A673 (cell line): ENCODE data around the gene HYDIN. TPM values are rescaled to one million over a fixed set of nuclear protein-coding genes. Genes with fewer than 3 reads are reported as not detected.

Source experiments
- BruUV-seq: library from RNA; stranded (reverse); fragments of 400-500 nt; replicated peaks from 2 replicates; lab custom pipeline; 2021; lab: Mats Ljungman, UMichigan
- CTCF ChIA-PET: fragments of 300-600 bp; sonication (Branson Sonifier 250); formaldehyde crosslinking; loops from one replicate; lab custom pipeline; 2022; ENCODE audit warnings: antibody characterized with exemption; lab: Charles Lee
- POLR2A ChIA-PET: fragments of 300-600 bp; sonication (Branson Sonifier 250); formaldehyde crosslinking; loops from one replicate; lab custom pipeline; 2022; ENCODE audit warnings: antibody characterized with exemption; ENCODE audit not compliant: low non-redundant PET; lab: Charles Lee
- DNase-seq: peaks from one replicate; pipeline ENCODE4 v3.0.0-alpha.2; 2015; ENCODE audit warnings: low spot score
- H3K27ac ChIP-seq: fragments of 200-600 bp; sonication (generic); 2 replicates; pipeline ENCODE4 v1.5.1; 2016; ENCODE audit warnings: mixed run types, low read depth, mild to moderate bottlenecking, mixed read lengths, antibody characterized with exemption, low read length; ENCODE audit not compliant: poor library complexity, severe bottlenecking
- H3K27me3 ChIP-seq: fragments of 200-600 bp; sonication (generic); replicated peaks from 2 replicates; pipeline ENCODE4 v1.6.1; 2017; ENCODE audit warnings: mixed run types, low read depth, mild to moderate bottlenecking, mixed read lengths, antibody characterized with exemption, low read length; ENCODE audit not compliant: insufficient read depth, poor library complexity
- H3K36me3 ChIP-seq: fragments of 200-600 bp; sonication (generic); 2 replicates; pipeline ENCODE4 v1.6.1; 2016; ENCODE audit warnings: mixed run types, mild to moderate bottlenecking, mixed read lengths, antibody characterized with exemption, low read length; ENCODE audit not compliant: insufficient read depth, poor library complexity, severe bottlenecking
- H3K4me1 ChIP-seq: fragments of 200-600 bp; sonication (generic); 2 replicates; pipeline ENCODE4 v1.6.1; 2017; ENCODE audit warnings: mixed run types, mild to moderate bottlenecking, mixed read lengths, antibody characterized with exemption, low read length; ENCODE audit not compliant: insufficient read depth, poor library complexity, severe bottlenecking
- H3K4me3 ChIP-seq: fragments of 200-600 bp; sonication (generic); 2 replicates; pipeline ENCODE4 v1.5.1; 2016; ENCODE audit warnings: low read depth, mixed run types, mild to moderate bottlenecking, mixed read lengths, low read length; ENCODE audit not compliant: poor library complexity, severe bottlenecking
- H3K9me3 ChIP-seq: fragments of 200-600 bp; sonication (generic); 2 replicates; pipeline ENCODE4 v1.6.1; 2016; ENCODE audit warnings: mixed run types, low read depth, mild to moderate bottlenecking, mixed read lengths, antibody characterized with exemption, low read length; ENCODE audit not compliant: poor library complexity, severe bottlenecking
- EZH2 ChIP-seq: fragments of 200-600 bp; sonication (generic); IDR thresholded peaks from 2 replicates; pipeline ENCODE4 v1.6.1; 2017; ENCODE audit warnings: borderline replicate concordance, low read depth, mild to moderate bottlenecking, mixed read lengths, antibody characterized with exemption, low read length; ENCODE audit not compliant: poor library complexity, severe bottlenecking
- intact Hi-C: fragments of 100-400 bp; cut with micrococcal nuclease; formaldehyde crosslinking; loops from one replicate; pipeline ENCODE4 v1.10.0; 2022; ENCODE audit not compliant: unreplicated experiment
- total RNA-seq: library from RNA; stranded (reverse); gene quantifications from 2 replicates; pipeline ENCODE4 v1.2.3, GENCODE V29; 2021
- TF ChIP-seq, protein P1 (sequence below): fragments of 300-800, 200-600 bp; sonication (generic); conservative IDR thresholded peaks from 2 replicates; pipeline ENCODE4 v1.5.1; 2017; ENCODE audit warnings: low read depth, mild to moderate bottlenecking, antibody characterized with exemption, low read length, moderate library complexity, mixed read lengths

HYDIN gene
- total RNA-seq, 1 experiment from 2014 or later = not detected

DNA sequence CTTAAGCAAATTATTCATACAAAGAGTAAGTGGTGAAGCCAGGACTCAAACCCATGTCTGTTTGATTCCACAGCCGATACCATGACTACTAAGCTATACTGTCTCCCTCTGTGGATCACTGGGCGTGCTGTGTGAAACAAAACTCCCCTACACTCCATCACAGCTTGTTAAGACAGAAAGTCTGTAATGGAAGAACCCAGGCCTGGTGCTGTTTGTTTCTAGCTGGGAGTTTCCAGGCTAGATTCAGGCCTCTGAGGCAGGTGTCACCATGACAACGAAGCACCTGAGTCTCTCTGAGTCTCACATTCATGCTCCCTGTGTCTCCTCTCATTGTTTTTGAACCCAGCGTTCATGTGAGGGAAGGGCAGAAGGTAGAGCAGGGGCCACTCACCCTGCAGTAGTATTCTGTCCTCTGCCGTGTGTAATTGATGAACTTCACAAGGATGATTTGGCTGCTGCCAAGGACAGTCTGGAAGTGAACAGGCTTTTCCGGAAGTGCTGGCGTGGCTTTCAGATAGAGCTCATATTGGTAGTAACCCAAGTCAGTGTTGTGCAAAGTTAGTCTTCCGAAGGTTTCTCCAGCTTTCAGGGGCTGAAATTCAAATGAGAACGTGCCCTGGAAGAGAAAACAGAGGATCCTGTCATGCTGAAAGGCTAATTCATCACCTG, 421.0 kb downstream of the HYDIN start:
- BruUV-seq = no TSS peak
- H3K4me1 ChIP-seq = no peaks in the 10 kb centered on the region
- no peak overlapping the region for H3K4me3 ChIP-seq
- H3K27ac ChIP-seq = no peak overlapping the region
- DNase-seq = no peak
- no peaks in the 10 kb centered on the region for H3K9me3 ChIP-seq
- TF ChIP-seq EZH2 = no peak
- TF ChIP-seq, protein P1, sequence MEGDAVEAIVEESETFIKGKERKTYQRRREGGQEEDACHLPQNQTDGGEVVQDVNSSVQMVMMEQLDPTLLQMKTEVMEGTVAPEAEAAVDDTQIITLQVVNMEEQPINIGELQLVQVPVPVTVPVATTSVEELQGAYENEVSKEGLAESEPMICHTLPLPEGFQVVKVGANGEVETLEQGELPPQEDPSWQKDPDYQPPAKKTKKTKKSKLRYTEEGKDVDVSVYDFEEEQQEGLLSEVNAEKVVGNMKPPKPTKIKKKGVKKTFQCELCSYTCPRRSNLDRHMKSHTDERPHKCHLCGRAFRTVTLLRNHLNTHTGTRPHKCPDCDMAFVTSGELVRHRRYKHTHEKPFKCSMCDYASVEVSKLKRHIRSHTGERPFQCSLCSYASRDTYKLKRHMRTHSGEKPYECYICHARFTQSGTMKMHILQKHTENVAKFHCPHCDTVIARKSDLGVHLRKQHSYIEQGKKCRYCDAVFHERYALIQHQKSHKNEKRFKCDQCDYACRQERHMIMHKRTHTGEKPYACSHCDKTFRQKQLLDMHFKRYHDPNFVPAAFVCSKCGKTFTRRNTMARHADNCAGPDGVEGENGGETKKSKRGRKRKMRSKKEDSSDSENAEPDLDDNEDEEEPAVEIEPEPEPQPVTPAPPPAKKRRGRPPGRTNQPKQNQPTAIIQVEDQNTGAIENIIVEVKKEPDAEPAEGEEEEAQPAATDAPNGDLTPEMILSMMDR = no peak
- H3K36me3 ChIP-seq = no peaks in the 10 kb centered on the region
- intact Hi-C loops = no loop called here
- POLR2A ChIA-PET = no interaction called here
- CTCF ChIA-PET = no interaction called here
- peaks cover 16% of the 10 kb centered on the region for H3K27me3 ChIP-seq

DNA sequence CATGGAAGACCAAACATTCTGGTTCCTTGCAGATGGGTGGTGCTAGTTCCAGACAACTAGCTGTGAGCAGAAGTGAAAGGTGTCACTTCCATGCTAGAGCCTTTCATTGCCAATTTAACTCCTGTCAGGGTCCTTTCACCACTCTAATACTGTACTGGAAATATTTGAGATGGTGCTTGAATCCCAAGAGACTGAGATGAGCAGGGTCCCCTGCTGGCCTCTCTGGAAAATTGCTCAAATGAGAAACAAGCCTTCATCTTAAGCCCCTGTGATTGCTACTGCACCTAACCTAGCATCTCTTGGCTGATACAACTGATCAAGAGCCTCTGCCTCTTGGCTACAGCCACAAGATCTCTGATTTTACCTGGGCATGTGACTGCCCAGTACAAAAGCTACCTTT, 422.2 kb downstream of the HYDIN start:
- H3K4me1 ChIP-seq = no peaks in the 10 kb centered on the region
- intact Hi-C loops = no loop called here
- no peaks in the 10 kb centered on the region for H3K36me3 ChIP-seq
- H3K9me3 ChIP-seq = no peaks in the 10 kb centered on the region
- no TSS peak for BruUV-seq
- POLR2A ChIA-PET = interaction anchor here (0.6 kb wide), 1 partner anchor 756 kb away, joined by 5 read pairs; no protein-coding TSS in a partner anchor
- H3K27me3 ChIP-seq = peaks cover 23% of the 10 kb centered on the region
- CTCF ChIA-PET = no interaction called here
- H3K4me3 ChIP-seq = no peak overlapping the region
- no peak for TF ChIP-seq EZH2
- TF ChIP-seq, protein P1 = 0 out of 2 replicates have a peak, but pooled peaks have one; percentile 22
- DNase-seq = peak; percentile 18
- no peak overlapping the region for H3K27ac ChIP-seq

DNA sequence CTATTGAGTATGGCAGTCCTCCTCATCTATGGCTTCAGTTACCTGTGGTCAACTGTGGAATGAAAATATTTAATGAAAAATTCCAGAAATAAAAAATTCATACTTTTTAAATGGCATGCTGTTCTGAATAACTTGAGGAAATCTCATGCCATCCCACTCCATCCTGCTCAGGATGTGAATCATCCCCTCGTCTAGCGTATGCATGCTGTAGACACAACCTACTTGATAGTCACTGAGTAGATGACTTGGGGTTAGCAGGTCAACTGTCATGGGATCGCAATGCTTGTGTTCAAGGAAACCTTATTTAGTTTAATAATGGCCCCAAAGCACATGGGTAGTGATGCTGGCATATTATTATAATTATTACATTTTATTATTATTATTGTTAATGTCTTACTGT, 424.7 kb downstream of the HYDIN start:
- POLR2A ChIA-PET = no interaction called here
- Histone ChIP-seq H3K4me3 (no peak overlapping the region), H3K27ac (no peak overlapping the region), H3K9me3 (no peaks in the 10 kb centered on the region), H3K4me1 (no peaks in the 10 kb centered on the region), H3K36me3 (no peaks in the 10 kb centered on the region), H3K27me3 (peaks cover 19% of the 10 kb centered on the region)
- CTCF ChIA-PET = no interaction called here
- TF ChIP-seq EZH2 = no peak
- TF ChIP-seq, protein P1 = no peak
- intact Hi-C loops = no loop called here
- no TSS peak for BruUV-seq
- DNase-seq = peak; percentile 14
